ENCODE data around the gene KYNU.

- TF ChIP-seq KLF16 (CRISPR knock-in tag; IDR thresholded peaks at IDR 0.05) (no peak), MTF1 (CRISPR knock-in tag; IDR thresholded peaks at IDR 0.05) (no peak), CREB1 (IDR thresholded peaks at IDR 0.05) (no peak), CREB1 (CRISPR knock-in tag; IDR thresholded peaks at IDR 0.05) (no peak), RAD21 (CRISPR knock-in tag; IDR thresholded peaks at IDR 0.05) (no peak)
Observed at GRCh38 chr2:142940606-142941223, 63.3 kb downstream of the KYNU start.

All from HepG2 (cell line).